Measurements from ENCODE around the gene CUL4A.

CUL4A gene

GRCh38 chr13:113190181-113190580, 19.2 kb upstream of the CUL4A start:
- Histone ChIP-seq H3K36me3 (peaks cover 24% of the 10 kb centered on the region), H3K27ac (no peak overlapping the region), H3K9me3 (no peaks in the 10 kb centered on the region)

GRCh38 chr13:113192279-113192678, 17.1 kb upstream of the CUL4A start:
- Histone ChIP-seq H3K4me3 (ENCODE audit: low read depth in 1 of 2, low read length in 1 of 2) (no peak overlapping the region), H3K4me1 (ENCODE audit: control insufficient read depth in 1 of 2, insufficient read depth in 1 of 2, low read depth in 1 of 2, low read length in 1 of 2) (peaks cover 6 to 9% of the 10 kb centered on the region in 2 experiments), H3K9me3 (no peaks in the 10 kb centered on the region), H3K27ac (no peak overlapping the region), H3K36me3 (peaks cover 33% of the 10 kb centered on the region), H3K27me3 (no peaks in the 10 kb centered on the region)
- no peak for TF ChIP-seq CTCF (IDR thresholded peaks at IDR 0.05)

More at GRCh38 chr13:113190181-113190580, 19.2 kb upstream of the CUL4A start:
- Histone ChIP-seq H3K4me1 (ENCODE audit: control insufficient read depth in 1 of 2, insufficient read depth in 1 of 2, low read depth in 1 of 2, low read length in 1 of 2) (peaks cover 3 to 4% of the 10 kb centered on the region in 2 experiments), H3K27me3 (no peaks in the 10 kb centered on the region), H3K4me3 (ENCODE audit: low read depth in 1 of 2, low read length in 1 of 2) (no peak overlapping the region)
- TF ChIP-seq CTCF (IDR thresholded peaks at IDR 0.05): no peak

- no peak for TF ChIP-seq CTCF (IDR thresholded peaks at IDR 0.05)
- Histone ChIP-seq H3K9me3 (no peaks in the 10 kb centered on the region), H3K4me1 (ENCODE audit: control insufficient read depth in 1 of 2, insufficient read depth in 1 of 2, low read depth in 1 of 2, low read length in 1 of 2) (peaks cover 6 to 9% of the 10 kb centered on the region in 2 experiments), H3K4me3 (ENCODE audit: low read depth in 1 of 2, low read length in 1 of 2) (no peak overlapping the region), H3K27ac (no peak overlapping the region), H3K27me3 (no peaks in the 10 kb centered on the region), H3K36me3 (peaks cover 39% of the 10 kb centered on the region)
These were observed 16.5 kb upstream of the CUL4A start for GRCh38 chr13:113192902-113193301.

GRCh38 chr13:113195360-113195759, 14.1 kb upstream of the CUL4A start:
- peaks cover 6 to 9% of the 10 kb centered on the region in 2 experiments for H3K4me1 ChIP-seq (ENCODE audit: control insufficient read depth in 1 of 2, insufficient read depth in 1 of 2, low read depth in 1 of 2, low read length in 1 of 2)
- peaks cover 43% of the 10 kb centered on the region for H3K36me3 ChIP-seq
- no peak overlapping the region for H3K4me3 ChIP-seq (ENCODE audit: low read depth in 1 of 2, low read length in 1 of 2)
- peak overlapping the region; percentile 37 for H3K27ac ChIP-seq
- no peaks in the 10 kb centered on the region for H3K27me3 ChIP-seq
- H3K9me3 ChIP-seq: no peaks in the 10 kb centered on the region
- no peak for TF ChIP-seq CTCF (IDR thresholded peaks at IDR 0.05)

GRCh38 chr13:113196970-113197737, 12.3 kb upstream of the CUL4A start:
- Histone ChIP-seq H3K4me1 (ENCODE audit: control insufficient read depth in 1 of 2, insufficient read depth in 1 of 2, low read depth in 1 of 2, low read length in 1 of 2) (peaks cover 6 to 9% of the 10 kb centered on the region in 2 experiments), H3K27ac (no peak overlapping the region), H3K27me3 (no peaks in the 10 kb centered on the region), H3K9me3 (no peaks in the 10 kb centered on the region), H3K36me3 (peaks cover 33% of the 10 kb centered on the region), H3K4me3 (ENCODE audit: low read depth in 1 of 2, low read length in 1 of 2) (no peak overlapping the region)
- no peak for TF ChIP-seq CTCF (IDR thresholded peaks at IDR 0.05)

Measured in neutrophil (primary cell).